HG03045 (cell line): ENCODE results near the gene TSC22D3.

Experiments
- ATAC-seq: cut with Tn5 transposase; IDR thresholded peaks from one replicate; pipeline ENCODE4 v1.9.1; 2021; ENCODE audit warnings: mild to moderate bottlenecking, moderate library complexity; ENCODE audit not compliant: unreplicated experiment

The TSC22D3 gene

GRCh38 chrX:107760304-107761077, 15.1 kb downstream of the TSC22D3 start:
- no peak for ATAC-seq

DNA sequence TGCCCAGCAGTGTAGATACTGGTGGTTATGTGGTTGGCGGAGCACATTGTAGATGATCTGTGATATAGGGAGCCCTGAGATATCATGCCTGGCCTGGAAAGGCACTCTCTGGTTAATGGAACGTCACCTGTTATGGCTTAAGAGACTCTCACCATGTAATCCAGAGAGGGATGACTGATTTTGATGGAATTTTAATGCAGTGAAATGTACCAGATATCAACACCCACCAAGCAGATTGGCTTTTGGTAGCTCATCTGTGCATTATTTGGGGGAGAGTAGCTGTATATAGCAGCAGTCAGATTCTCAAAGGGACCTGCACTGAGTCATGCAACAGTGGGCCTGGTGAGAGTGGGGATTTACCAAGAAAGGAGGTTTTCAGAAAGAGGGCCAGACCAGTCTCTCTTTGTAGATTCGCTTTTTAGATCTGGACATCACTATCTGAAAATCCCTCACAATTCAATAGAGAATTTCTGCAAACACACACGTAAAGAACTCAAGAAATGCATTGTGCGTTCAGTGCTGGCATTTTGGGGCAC, 17.3 kb downstream of the TSC22D3 start:
- no peak for ATAC-seq

DNA sequence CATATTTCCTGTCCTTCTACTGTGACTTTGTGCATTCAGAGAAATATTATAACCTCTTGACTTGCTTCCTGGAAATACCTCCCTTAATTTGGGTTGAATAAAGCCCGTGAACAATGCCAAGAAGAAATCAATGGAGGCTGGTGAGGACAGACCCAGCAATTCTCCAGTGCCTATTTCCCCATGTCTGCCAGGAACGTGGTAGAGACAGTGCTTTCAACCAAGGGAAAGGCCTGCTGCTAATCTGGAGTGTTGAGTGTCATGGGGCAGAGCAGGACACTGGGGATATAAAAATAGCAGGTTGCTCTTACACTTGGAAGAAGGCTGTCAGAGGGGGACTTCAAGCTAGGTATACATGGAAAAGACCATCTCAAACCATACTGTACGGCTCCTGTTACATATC, 19.9 kb downstream of the TSC22D3 start:
- ATAC-seq, result no peak

DNA sequence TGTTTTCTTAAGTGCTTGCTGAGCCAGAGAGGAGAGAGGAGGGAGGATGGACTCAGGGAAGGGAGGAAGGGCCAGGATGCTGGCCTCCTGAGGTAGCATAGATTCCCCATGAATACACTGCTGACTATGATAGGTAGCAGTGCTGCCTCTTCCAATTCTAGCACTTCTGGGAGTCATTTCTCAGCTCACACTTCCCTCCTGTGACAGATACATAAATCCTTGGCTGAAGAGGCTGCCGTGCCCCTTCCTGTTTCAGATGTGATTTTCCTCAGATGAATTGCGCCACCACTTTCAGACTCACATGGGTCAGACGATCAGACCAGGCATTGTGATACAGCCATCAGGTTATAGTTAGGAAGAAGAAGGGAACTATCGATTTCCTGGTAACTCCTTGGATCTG, 22.4 kb downstream of the TSC22D3 start:
- no peak for ATAC-seq

DNA sequence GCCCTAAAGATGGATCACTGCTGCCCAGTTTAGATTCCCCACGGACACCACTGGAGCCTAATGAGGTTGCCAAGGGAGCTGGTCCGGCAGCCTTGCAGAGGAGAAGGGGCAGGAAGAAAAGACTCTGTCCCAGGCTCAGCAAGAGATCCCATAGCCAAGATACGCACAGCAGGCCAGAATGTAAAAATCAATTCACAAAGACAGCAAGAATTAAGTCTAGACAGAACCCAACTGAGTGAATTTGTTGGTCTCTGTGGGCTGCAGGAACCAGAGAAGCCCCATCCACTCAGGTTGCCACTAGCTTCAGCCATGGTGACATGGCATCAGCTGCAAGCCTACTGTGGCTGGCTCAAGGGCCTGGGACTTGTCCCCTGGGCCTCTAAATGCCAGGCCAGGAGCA, 22.9 kb downstream of the TSC22D3 start:
- no peak for ATAC-seq

DNA sequence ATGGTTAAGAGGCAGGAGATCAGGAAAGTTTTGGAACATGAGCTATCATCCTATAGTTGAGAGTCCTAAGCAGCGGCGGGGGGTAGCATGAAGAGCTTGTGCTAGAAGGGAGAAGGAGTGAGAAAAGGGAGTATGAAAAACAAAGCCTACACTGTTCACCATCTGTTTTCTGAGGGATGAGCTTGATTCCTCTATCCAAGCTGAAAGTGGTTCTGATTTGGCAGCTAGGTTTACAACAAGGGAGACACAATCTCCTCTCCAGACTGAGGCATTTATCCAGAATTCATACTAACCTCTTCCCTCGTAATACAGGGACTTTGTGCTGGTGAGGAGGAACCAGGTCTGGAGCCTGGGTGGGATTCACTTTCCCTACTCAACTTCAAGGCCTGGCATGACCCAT, 23.5 kb downstream of the TSC22D3 start:
- no peak for ATAC-seq

- ATAC-seq, result no peak
These were observed 24.6 kb downstream of the TSC22D3 start for GRCh38 chrX:107750861-107751445.

- ATAC-seq, result no peak
These were observed 25.3 kb downstream of the TSC22D3 start for GRCh38 chrX:107750263-107750662.

GRCh38 chrX:107748506-107748905, 27.1 kb downstream of the TSC22D3 start:
- ATAC-seq, result no peak

DNA sequence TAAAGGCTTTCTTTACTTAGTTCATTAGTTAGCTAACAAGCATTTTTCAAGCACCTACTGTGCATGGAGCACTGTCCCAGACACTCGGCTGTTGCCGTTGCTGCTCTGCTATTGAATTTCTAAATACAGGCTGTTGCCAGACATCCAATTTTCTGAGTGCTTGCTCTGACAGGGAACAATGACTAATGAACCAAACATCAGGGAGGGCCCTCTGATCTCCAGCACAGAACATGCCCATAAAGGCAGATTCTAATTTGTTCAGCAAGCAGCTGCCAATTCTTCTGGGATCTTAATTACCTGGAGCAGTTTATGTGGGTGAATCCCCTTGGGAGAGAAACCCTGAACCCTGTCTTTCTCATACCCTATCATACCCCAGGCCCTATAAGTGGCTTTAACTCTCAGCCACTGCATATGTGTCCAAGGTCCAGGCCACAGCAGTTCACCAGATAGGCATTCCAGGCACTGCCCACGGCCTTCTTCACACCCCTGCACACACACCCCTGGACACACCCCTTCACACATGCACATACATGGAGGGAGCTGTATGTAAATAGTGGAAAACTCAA, 27.9 kb downstream of the TSC22D3 start:
- ATAC-seq, result no peak

GRCh38 chrX:107744868-107745267, 30.7 kb downstream of the TSC22D3 start:
- no peak for ATAC-seq

DNA sequence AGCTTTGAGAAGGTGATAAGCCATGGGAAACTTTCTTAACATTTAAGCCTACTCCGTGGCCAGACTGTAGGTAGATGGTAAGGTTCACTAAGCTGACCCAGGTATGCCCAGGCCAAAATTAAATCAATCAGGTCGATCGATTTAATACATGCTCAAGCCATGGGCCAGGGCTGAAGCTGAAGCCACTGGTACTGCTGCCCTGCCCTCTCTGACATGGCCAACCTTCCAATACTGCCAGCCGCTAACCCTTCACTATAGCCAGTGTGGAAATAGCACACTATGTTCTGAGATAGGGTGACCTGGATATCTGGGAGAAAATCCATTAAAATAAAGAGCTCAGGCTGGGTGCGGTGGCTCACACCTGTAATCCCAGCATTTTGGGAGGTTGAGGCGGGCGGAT, 31.6 kb downstream of the TSC22D3 start:
- no peak for ATAC-seq

DNA sequence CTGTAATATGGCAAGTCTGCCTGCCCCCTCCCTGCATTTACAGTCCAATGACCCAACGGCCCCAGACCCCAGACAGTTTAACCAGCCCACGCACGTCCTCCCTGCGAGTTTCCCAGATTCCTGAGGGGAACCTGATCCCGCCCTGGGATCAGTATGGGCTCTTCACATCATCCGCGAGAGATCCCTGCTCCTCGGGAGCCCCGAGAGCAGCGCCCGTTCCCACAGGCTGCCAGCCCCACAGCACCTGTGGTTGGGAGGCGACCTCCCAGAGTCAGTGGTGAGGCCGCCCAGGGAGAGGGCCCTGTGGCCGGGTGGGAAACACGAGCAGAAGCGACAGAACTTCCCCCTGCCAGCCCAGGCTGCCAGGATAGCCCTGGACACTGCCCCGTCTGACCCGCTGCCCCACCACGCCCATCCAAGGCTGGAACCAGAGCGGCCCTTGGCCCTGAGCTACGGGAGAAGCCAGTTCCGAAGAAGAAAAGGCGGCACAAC, 32.8 kb downstream of the TSC22D3 start:
- ATAC-seq, result no peak

GRCh38 chrX:107741404-107741790, 34.2 kb downstream of the TSC22D3 start:
- ATAC-seq, result no peak

GRCh38 chrX:107739541-107739940, 36.0 kb downstream of the TSC22D3 start:
- no peak for ATAC-seq

DNA sequence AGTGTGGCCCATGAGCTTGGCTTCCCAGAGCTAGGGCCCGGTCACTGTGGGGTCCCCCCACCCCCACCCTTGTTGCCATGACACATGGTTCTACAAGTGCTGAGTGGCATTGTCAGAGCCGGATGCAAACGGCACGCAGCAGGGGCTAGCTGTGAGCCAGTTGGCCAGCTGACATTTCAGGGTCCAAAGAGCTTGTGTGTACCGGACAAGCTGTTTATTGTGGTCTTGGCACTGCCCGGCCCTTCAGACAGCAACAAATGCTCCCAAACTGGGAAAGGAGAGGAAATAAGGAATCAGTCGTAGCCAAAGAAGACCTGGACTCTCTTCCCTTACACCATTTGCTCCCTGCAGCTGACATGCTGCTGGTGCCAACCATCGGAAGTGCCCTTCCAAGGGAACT, 36.8 kb downstream of the TSC22D3 start:
- no peak for ATAC-seq

DNA sequence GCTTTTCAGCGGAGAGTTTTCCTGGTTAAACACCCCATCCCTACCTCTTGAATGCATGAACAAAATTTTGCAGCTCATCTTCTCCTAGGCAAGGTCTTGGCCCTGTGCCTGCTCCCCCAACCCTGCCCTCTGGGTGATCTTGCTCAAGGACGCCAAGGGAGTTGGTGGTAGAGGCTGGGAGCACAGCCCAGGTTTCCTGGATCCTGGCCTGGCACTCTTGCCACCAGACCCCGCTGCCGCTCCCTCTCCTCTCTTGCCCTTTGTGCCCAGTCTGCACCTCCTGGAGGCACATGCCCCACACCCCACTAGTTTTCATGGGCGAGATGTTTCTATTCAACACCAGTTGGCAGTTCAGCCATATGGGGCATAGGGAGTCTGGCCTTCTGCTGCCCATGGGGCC, 37.3 kb downstream of the TSC22D3 start:
- ATAC-seq, result no peak

GRCh38 chrX:107736781-107737531, 38.6 kb downstream of the TSC22D3 start:
- ATAC-seq, result no peak

- ATAC-seq, result no peak
These were observed 40.9 kb downstream of the TSC22D3 start for GRCh38 chrX:107734646-107735045.

DNA sequence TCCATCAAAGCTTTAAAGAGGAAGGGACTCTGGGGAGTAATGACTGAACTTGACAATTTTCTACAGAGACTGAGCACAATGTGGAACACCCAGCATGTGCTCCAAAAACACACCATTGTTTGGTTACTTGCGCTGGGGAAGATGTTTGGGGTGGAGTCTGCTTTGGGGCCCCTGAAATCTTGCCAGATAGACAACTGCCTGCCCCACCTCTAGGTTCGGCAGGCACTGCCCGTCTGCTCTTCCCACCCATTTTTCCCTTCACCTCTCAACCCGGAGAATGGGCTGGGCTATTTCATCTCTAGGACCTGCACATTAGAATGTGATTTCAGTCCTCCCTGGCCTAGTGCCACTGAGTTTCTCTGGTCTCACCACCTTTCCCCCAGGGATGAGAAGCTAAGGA, 41.9 kb downstream of the TSC22D3 start:
- no peak for ATAC-seq

DNA sequence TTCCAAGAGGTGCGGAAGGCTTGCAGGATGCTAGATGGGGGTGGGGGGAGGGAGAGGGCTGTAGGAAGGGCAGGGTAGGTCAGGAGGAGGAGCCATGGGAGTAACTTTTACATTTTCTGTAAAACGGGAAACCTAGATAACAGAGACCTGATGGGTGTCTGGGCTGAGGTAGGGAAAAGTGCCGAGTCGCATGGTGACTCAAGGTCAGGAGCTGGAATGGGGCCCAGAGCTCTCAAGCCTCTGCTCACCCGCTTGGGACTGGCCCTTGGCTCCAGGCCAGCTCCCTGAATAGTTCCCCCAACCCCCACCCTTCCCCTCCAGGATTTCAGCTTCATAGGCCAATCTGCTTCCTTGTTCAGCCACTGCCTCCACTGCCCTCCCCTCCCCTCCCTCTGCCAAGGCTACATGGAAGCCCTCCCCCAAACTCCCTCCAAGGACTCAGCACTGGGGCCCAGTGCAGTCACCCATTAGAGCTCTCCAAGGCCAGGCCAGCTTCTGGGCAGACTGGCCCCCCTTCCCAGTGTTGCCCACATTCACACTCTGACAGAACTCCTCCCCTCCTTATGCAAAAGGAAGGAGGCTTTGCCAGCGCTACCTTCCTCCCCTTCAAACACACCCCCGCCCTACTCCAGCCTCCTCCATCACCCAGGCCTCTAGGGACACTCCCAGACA, 43.6 kb downstream of the TSC22D3 start:
- ATAC-seq, result no peak
